H1 (cell line): Measurements from ENCODE around the gene ST6GALNAC4. TPM values are rescaled to one million over a fixed set of nuclear protein-coding genes. Genes with fewer than 3 reads are reported as not detected.

Experiments used
- CTCF ChIA-PET: fragments of 300-600 bp; sonication (Branson Sonifier 250); formaldehyde crosslinking; loops from one replicate; lab custom pipeline; 2021; ENCODE audit not compliant: partially characterized antibody; lab: Charles Lee
- POLR2A ChIA-PET: fragments of 300-600 bp; sonication (Branson Sonifier 250); formaldehyde crosslinking; loops from one replicate; lab custom pipeline; 2021; ENCODE audit warnings: inconsistent platforms; ENCODE audit not compliant: partially characterized antibody; lab: Charles Lee
- DNase-seq, 2 experiments: peaks; one replicate each; pipeline versions ENCODE4 v3.0.0 to v3.0.0-alpha.2; 2010 to 2022; ENCODE audit warnings: low spot score in 2 of 2, low read depth in 1 of 2, mixed read lengths in 1 of 2
- FAIRE-seq: peaks from 2 replicates; lab custom pipeline; 2011; peaks lifted over from hg19 to GRCh38; lab: Jason Lieb, UNC
- H2AFZ ChIP-seq: 2 replicates; pipeline ENCODE4 v1.8.1; 2012; ENCODE audit warnings: low read length, inconsistent platforms
- H2AK5ac ChIP-seq: 2 replicates; pipeline ENCODE4 v1.6.1; 2013; ENCODE audit warnings: low read depth, low read length
- H2BK120ac ChIP-seq: replicated peaks from 2 replicates; pipeline ENCODE3; 2013; ENCODE audit warnings: low read depth, low read length, inconsistent platforms
- H2BK12ac ChIP-seq: 2 replicates; pipeline ENCODE4 v1.6.1; 2013; ENCODE audit warnings: low read depth, low read length
- H2BK15ac ChIP-seq: 2 replicates; pipeline ENCODE4 v1.6.1; 2013; ENCODE audit warnings: low read length
- H2BK20ac ChIP-seq: 2 replicates; pipeline ENCODE4 v1.6.1; 2013; ENCODE audit warnings: low read length
- H2BK5ac ChIP-seq: 2 replicates; pipeline ENCODE4 v1.6.1; 2013; ENCODE audit warnings: low read depth, low read length
- H3K14ac ChIP-seq: 2 replicates; pipeline ENCODE4 v1.6.1; 2013; ENCODE audit warnings: inconsistent platforms; ENCODE audit not compliant: insufficient read length
- H3K18ac ChIP-seq: 2 replicates; pipeline ENCODE4 v1.6.1; 2013; ENCODE audit warnings: low read length; ENCODE audit errors: extremely low read depth
- H3K23ac ChIP-seq: 2 replicates; pipeline ENCODE4 v1.6.1; 2013; ENCODE audit warnings: inconsistent platforms; ENCODE audit not compliant: insufficient read length
- H3K23me2 ChIP-seq: 2 replicates; pipeline ENCODE4 v1.6.1; 2013; ENCODE audit warnings: low read depth, low read length
- H3K27ac ChIP-seq: 2 replicates; pipeline ENCODE4 v1.6.1; 2011; ENCODE audit warnings: low read depth, low read length, inconsistent platforms
- H3K27me3 ChIP-seq, 4 experiments: replicated peaks in 1 of 4; 1 replicate in 1 of 4; 2 replicates in 3 of 4; pipeline versions ENCODE4 v1.6.1 to v1.8.1; 2011 to 2013; ENCODE audit warnings: low read length in 3 of 4, mild to moderate bottlenecking in 3 of 4, inconsistent platforms in 2 of 4, mixed read lengths in 2 of 4, moderate library complexity in 1 of 4; ENCODE audit not compliant: control insufficient read depth in 3 of 4, insufficient read depth in 3 of 4; ENCODE audit errors: extremely low read depth in 1 of 4
- H3K36me3 ChIP-seq, 4 experiments: 2 replicates each; pipeline versions ENCODE4 v1.6.1 to v1.8.1; 2011 to 2013; ENCODE audit warnings: mild to moderate bottlenecking in 4 of 4, low read length in 3 of 4, moderate library complexity in 2 of 4, control low read depth in 1 of 4, inconsistent platforms in 1 of 4; ENCODE audit not compliant: insufficient read depth in 4 of 4, control insufficient read depth in 2 of 4
- H3K4ac ChIP-seq: replicated peaks from 2 replicates; pipeline ENCODE3; 2013; ENCODE audit warnings: low read length, low read depth, mixed read lengths, inconsistent platforms; ENCODE audit not compliant: insufficient read length
- H3K4me1 ChIP-seq, 4 experiments: replicated peaks in 1 of 4; 1 replicate in 1 of 4; 2 replicates in 3 of 4; pipeline versions ENCODE4 v1.6.1 to v1.8.1; 2011 to 2013; ENCODE audit warnings: low read length in 3 of 4, inconsistent platforms in 2 of 4, mixed read lengths in 1 of 4; ENCODE audit not compliant: insufficient read depth in 4 of 4, control insufficient read depth in 3 of 4
- H3K4me2 ChIP-seq, 2 experiments: 2 replicates each; pipeline versions ENCODE4 v1.6.1 to v1.8.1; 2011 to 2013; ENCODE audit warnings: low read depth in 2 of 2, low read length in 2 of 2, control low read depth in 1 of 2, inconsistent platforms in 1 of 2, mild to moderate bottlenecking in 1 of 2; ENCODE audit not compliant: insufficient read depth in 1 of 2
- H3K4me3 ChIP-seq, 4 experiments: fragments of 200-600, 300-600 bp in 1 of 4; sonication (generic), shearing (Covaris generic), sonication (Bioruptor Twin) in 1 of 4; 2 replicates each; pipeline versions ENCODE4 v1.5.1 to v1.8.1; 2011 to 2016; ENCODE audit warnings: low read length in 4 of 4, low read depth in 3 of 4, control low read depth in 2 of 4, inconsistent platforms in 2 of 4, mild to moderate bottlenecking in 2 of 4, mixed read lengths in 1 of 4, moderate library complexity in 1 of 4; ENCODE audit not compliant: insufficient read depth in 2 of 4; ENCODE audit errors: extremely low read depth in 1 of 4
- H3K56ac ChIP-seq: replicated peaks from 2 replicates; pipeline ENCODE3; 2013; ENCODE audit warnings: low read depth, mild to moderate bottlenecking, mixed read lengths, low read length, inconsistent platforms; ENCODE audit not compliant: insufficient read length
- H3K79me1 ChIP-seq: 2 replicates; pipeline ENCODE4 v1.6.1; 2013; ENCODE audit warnings: low read depth, low read length, control low read depth
- H3K79me2 ChIP-seq, 2 experiments: 2 replicates each; pipeline versions ENCODE4 v1.6.1 to v1.8.1; 2012 to 2013; ENCODE audit warnings: low read length in 2 of 2, mild to moderate bottlenecking in 2 of 2, inconsistent platforms in 1 of 2; ENCODE audit not compliant: insufficient read depth in 2 of 2, control insufficient read depth in 1 of 2
- H3K9ac ChIP-seq, 4 experiments: replicated peaks in 1 of 4; 1 replicate in 1 of 4; 2 replicates in 3 of 4; pipeline versions ENCODE4 v1.6.1 to v1.8.1; 2011 to 2013; ENCODE audit warnings: low read depth in 3 of 4, low read length in 3 of 4, control low read depth in 2 of 4, mild to moderate bottlenecking in 2 of 4, moderate library complexity in 2 of 4, inconsistent platforms in 1 of 4; ENCODE audit errors: extremely low read depth in 1 of 4
- H3K9me3 ChIP-seq, 2 experiments: 2 replicates each; pipeline versions ENCODE4 v1.6.1 to v1.8.1; 2012 to 2013; ENCODE audit warnings: mild to moderate bottlenecking in 2 of 2, moderate library complexity in 2 of 2, control low read depth in 1 of 2, inconsistent platforms in 1 of 2, low read depth in 1 of 2, low read length in 1 of 2, mixed read lengths in 1 of 2; ENCODE audit not compliant: insufficient read depth in 2 of 2
- H4K20me1 ChIP-seq, 2 experiments: replicated peaks in 1 of 2; 2 replicates each; pipeline versions ENCODE3 to v1.8.1; 2011 to 2013; ENCODE audit warnings: inconsistent platforms in 2 of 2, low read length in 2 of 2, mild to moderate bottlenecking in 1 of 2; ENCODE audit not compliant: insufficient read depth in 2 of 2, control insufficient read depth in 1 of 2
- H4K5ac ChIP-seq: 2 replicates; pipeline ENCODE4 v1.6.1; 2013; ENCODE audit warnings: low read length, low read depth, mixed read lengths, inconsistent platforms; ENCODE audit not compliant: insufficient read length
- H4K8ac ChIP-seq: 2 replicates; pipeline ENCODE4 v1.8.0; 2013; ENCODE audit warnings: mild to moderate bottlenecking, moderate library complexity, low read length, inconsistent platforms; ENCODE audit not compliant: insufficient read depth; ENCODE audit errors: extremely low read depth
- H4K91ac ChIP-seq: replicated peaks from 2 replicates; pipeline ENCODE3; 2013; ENCODE audit warnings: low read length, mixed read lengths, inconsistent platforms; ENCODE audit not compliant: insufficient read length
- BACH1 ChIP-seq: IDR thresholded peaks from 2 replicates; pipeline ENCODE4 v1.6.1; 2012; ENCODE audit warnings: low read length, improper control_type of control experiment
- CBX5 ChIP-seq: fragments of 300-800, 300-1000 bp; sonication (generic); IDR thresholded peaks from 2 replicates; pipeline ENCODE4 v1.7.1; 2016; ENCODE audit warnings: antibody characterized with exemption, low read length, low read depth
- CBX8 ChIP-seq: fragments of 300-800, 300-1000 bp; sonication (generic); IDR thresholded peaks from 2 replicates; pipeline ENCODE4 v1.7.1; 2016; ENCODE audit warnings: low read depth, low read length, borderline replicate concordance
- CHD1 ChIP-seq: IDR thresholded peaks from 2 replicates; pipeline ENCODE4 v1.6.1; 2012; ENCODE audit warnings: low read depth, low read length, improper control_type of control experiment
- HDAC6 ChIP-seq: IDR thresholded peaks from one replicate; pipeline ENCODE4 v1.7.1; 2012; ENCODE audit warnings: low read depth, mild to moderate bottlenecking, inconsistent platforms, low read length, moderate library complexity
- KDM1A ChIP-seq: fragments of 200-600, 300-600 bp; sonication (generic); IDR thresholded peaks from 2 replicates; pipeline ENCODE4 v1.7.1; 2016; ENCODE audit warnings: mild to moderate bottlenecking, low read length, borderline replicate concordance
- NANOG ChIP-seq: IDR thresholded peaks from 2 replicates; pipeline ENCODE4 v1.6.1; 2011; ENCODE audit warnings: low read length, low read depth, mild to moderate bottlenecking, inconsistent platforms; ENCODE audit not compliant: insufficient read depth, poor library complexity, severe bottlenecking
- PHF8 ChIP-seq: fragments of 200-600 bp; sonication (generic); conservative IDR thresholded peaks from 2 replicates; pipeline ENCODE4 v1.7.1; 2012; ENCODE audit warnings: low read depth, mild to moderate bottlenecking, inconsistent platforms, low read length, moderate library complexity
- POU5F1 ChIP-seq: IDR thresholded peaks from 2 replicates; pipeline ENCODE4 v1.6.1; 2011; ENCODE audit warnings: low read depth, mild to moderate bottlenecking, low read length, moderate library complexity
- RBBP5 ChIP-seq: IDR thresholded peaks from 2 replicates; pipeline ENCODE4 v1.7.1; 2012; ENCODE audit warnings: low read depth, mild to moderate bottlenecking, inconsistent platforms, low read length, moderate library complexity, borderline replicate concordance
- RNF2 ChIP-seq: fragments of 200-900, 300-1000 bp; sonication (generic); IDR thresholded peaks from 2 replicates; pipeline ENCODE4 v1.7.1; 2016; ENCODE audit warnings: borderline replicate concordance, low read depth, mild to moderate bottlenecking, antibody characterized with exemption, low read length; ENCODE audit not compliant: poor library complexity, severe bottlenecking; ENCODE audit errors: missing control alignments
- SIX5 ChIP-seq: IDR thresholded peaks from 2 replicates; pipeline ENCODE4 v1.6.1; 2011; ENCODE audit warnings: mild to moderate bottlenecking, low read depth, low read length
- WGBS, 2 experiments: shearing (Covaris generic) in 1 of 2; methylation state at CpG; one replicate each; pipeline versions ENCODE4 v1.1.6 to v1.1.7; 2013 to 2015; ENCODE audit warnings: low lambda C conversion rate in 2 of 2, mixed read lengths in 2 of 2, inconsistent platforms in 1 of 2, low coverage in 1 of 2, missing lambda C conversion rate in 1 of 2; ENCODE audit not compliant: insufficient replicate concordance in 2 of 2, insufficient coverage in 1 of 2, insufficient read length in 1 of 2; ENCODE audit errors: extremely low coverage in 1 of 2, missing lambda C conversion rate in 1 of 2; 5-methylcytosine and 5-hydroxymethylcytosine counted together
- polyA plus RNA-seq, 7 experiments: library from polyadenylated mRNA; depleted of rRNA in 3 of 7; stranded (reverse) in 5 of 7; unstranded in 2 of 7; fragments of >200 nt in 5 of 7; fragments of 200-250 nt in 2 of 7; gene quantifications; 1 replicate in 5 of 7; 2 replicates in 1 of 7; 4 replicates in 1 of 7; pipeline versions ENCODE4 v1.2.1 to v1.2.3, GENCODE V29; 2011 to 2013; ENCODE audit warnings: missing spikeins in 2 of 7, mixed read lengths in 2 of 7
- total RNA-seq: library from RNA; stranded (reverse); fragmentation: NEBNext Ultra II Directional; extraction: Animal tissue kit (Norgen Biotek cat#: 25700); gene quantifications from 2 replicates; pipeline ENCODE4 v1.2.1, GENCODE V29; 2021

Gene ST6GALNAC4
- total and polyA plus RNA-seq, 2 of the 8 experiments (the other 6 are each of a cell fraction or from before 2014, with no cell fraction given), result 21.8 to 34.1 TPM

DNA sequence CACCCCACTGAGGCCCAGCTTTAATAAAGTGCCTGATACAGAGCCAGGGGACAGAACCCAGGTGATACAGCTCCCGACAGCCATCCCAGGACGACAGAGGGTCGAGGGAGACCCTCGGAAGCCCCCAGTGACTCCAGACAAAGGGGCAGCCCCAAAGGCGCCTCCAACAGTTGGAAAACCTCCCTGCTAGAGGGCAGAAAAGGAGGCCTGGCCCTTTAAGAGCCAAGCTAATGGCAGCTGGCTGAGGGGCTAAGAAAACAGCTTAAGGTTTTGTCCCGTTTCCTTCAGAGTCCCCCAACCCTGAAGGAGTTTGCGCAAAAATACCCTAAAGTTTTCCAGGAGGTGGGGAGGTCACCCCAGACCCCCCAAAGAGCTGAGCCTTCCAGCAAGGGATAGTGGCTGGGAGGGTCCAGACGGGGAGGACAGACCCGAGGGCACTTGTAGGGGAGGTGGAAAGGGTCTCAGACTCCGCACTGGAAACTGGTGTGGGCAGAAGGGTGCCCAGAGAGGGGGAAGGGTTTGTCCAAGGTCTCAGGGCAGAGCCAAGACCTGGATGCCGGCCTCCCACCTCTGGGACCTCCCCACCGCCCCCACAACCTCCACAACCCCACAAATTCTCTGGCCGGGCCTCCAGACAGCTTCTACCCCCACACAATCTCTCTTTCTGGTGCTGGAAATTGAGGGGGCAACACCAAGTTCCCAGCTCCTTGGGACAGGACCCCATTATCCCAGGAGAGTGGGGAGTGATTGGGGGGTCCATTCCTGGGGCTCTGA, 31.1 kb downstream of the ST6GALNAC4 start:
- H3K4me1 ChIP-seq, result no peaks in the 10 kb centered on the region; a peak in 3 of 7 replicates
- no peaks in the 10 kb centered on the region for H3K9me3 ChIP-seq
- no peak overlapping the region; the same call in 1 of the 2 replicates for H4K8ac ChIP-seq
- H3K79me1 ChIP-seq, result no peaks in the 10 kb centered on the region
- no peak overlapping the region for H2BK120ac ChIP-seq
- no peak overlapping the region for H3K56ac ChIP-seq
- H4K20me1 ChIP-seq, result peaks cover 0 to 3% of the 10 kb centered on the region in 2 experiments
- no peak for DNase-seq
- H4K91ac ChIP-seq, result no peak overlapping the region
- peaks cover 4 to 19% (median 14%) of the 10 kb centered on the region in 4 experiments; a peak in 5 of 8 replicates for H3K36me3 ChIP-seq
- H3K4me3 ChIP-seq, result no peak overlapping the region
- no peak overlapping the region for H2BK12ac ChIP-seq
- no peak for FAIRE-seq
- no peak overlapping the region for H2AFZ ChIP-seq
- CTCF ChIA-PET, result interaction anchor here (0.7 to 2.2 kb wide), 13 partner anchors 10 to 283 kb away, joined by 3 to 10 read pairs (median 5); partner anchors contain the start of genes ST6GALNAC4 and TOR2A
- no peak overlapping the region; the same call in 1 of the 2 replicates for H2BK5ac ChIP-seq
- no peak overlapping the region for H3K4me2 ChIP-seq
- no peak overlapping the region for H2AK5ac ChIP-seq
- no peaks in the 10 kb centered on the region for H3K79me2 ChIP-seq
- no peak overlapping the region for H3K18ac ChIP-seq
- H3K14ac ChIP-seq, result no peak overlapping the region
- no peak overlapping the region for H3K27ac ChIP-seq
- H2BK15ac ChIP-seq, result no peak overlapping the region
- POLR2A ChIA-PET, result interaction anchor here (0.6 to 8.6 kb wide), 11 partner anchors 10 to 181 kb away, joined by 3 to 91 read pairs (median 4); partner anchors contain the start of genes PIP5KL1, ST6GALNAC4 and ST6GALNAC6
- no peak overlapping the region for H3K23ac ChIP-seq
- H3K23me2 ChIP-seq, result no peaks in the 10 kb centered on the region
- no peak overlapping the region for H3K4ac ChIP-seq
- WGBS, 2 experiments, result 78% methylated on average over 13 of the region's 13 CpGs; no CpG with 5 or more reads in 1 of the 2 experiments
- H3K9ac ChIP-seq, result no peak overlapping the region
- H4K5ac ChIP-seq, result no peak overlapping the region
- no peak overlapping the region for H2BK20ac ChIP-seq
- no peaks in the 10 kb centered on the region for H3K27me3 ChIP-seq
- TF ChIP-seq CBX8 (no peak), SIX5 (no peak), KDM1A (no peak), BACH1 (no peak), RBBP5 (no peak), POU5F1 (no peak), CBX5 (no peak), RNF2 (no peak), NANOG (no peak), PHF8 (no peak), CHD1 (no peak), HDAC6 (no peak)
